Breast epithelium (tissue), 3 donors: ENCODE results near the gene ACSS1.

Source experiments
- POLR2AphosphoS5 ChIP-seq, 3 donors: sonication (generic); formaldehyde crosslinking; IDR thresholded peaks; one replicate each; pipeline ENCODE4 v1.6.1; 2017; ENCODE audit warnings: antibody characterized with exemption in 3 of 3
- TF ChIP-seq, protein P1 (sequence below), 3 donors: fragments of 450-650 bp; IDR thresholded peaks; one replicate each; pipeline ENCODE4 v1.5.1; 2016 to 2017; ENCODE audit warnings: antibody characterized with exemption in 3 of 3, mild to moderate bottlenecking in 3 of 3, moderate library complexity in 3 of 3

DNA sequence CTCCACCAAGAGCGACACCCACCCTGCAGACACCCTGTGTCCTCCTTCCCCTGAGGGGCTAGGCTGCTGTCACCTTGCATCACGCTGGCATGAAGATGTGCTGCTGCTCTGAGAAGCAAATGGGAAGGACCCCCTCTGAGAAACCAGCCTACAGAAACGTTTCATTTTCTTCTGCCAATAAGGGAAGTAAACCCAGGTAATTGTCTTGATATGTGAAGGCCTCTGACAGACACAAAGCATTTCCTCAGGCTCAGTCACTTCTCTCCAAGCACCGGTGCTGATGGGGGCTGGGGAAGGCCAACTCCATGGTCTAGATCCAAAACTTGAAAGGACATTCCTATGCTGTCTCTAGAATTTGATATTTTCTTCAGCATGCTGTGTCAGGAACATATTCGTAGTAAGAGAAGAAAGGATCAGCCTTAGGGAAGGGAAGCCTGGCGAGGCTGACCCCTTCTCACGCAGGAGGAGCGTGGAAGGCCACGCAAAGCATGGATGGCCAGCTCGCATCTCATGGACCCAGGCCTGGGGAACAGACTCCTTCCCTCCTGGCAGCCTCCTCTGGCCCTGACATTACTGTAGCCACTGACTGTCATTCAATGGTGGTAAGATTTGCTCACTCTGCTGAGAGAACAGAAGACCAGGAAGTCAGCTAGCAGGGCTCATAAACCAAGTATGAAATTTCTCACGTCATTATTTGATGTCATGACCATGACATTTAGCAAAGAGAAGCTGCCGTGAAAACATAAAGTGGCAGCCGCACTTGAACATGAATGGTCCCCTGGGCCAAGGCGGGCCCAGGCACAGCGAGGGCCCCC lies 20.4 kb downstream of the ACSS1 start:
- TF ChIP-seq, protein P1, sequence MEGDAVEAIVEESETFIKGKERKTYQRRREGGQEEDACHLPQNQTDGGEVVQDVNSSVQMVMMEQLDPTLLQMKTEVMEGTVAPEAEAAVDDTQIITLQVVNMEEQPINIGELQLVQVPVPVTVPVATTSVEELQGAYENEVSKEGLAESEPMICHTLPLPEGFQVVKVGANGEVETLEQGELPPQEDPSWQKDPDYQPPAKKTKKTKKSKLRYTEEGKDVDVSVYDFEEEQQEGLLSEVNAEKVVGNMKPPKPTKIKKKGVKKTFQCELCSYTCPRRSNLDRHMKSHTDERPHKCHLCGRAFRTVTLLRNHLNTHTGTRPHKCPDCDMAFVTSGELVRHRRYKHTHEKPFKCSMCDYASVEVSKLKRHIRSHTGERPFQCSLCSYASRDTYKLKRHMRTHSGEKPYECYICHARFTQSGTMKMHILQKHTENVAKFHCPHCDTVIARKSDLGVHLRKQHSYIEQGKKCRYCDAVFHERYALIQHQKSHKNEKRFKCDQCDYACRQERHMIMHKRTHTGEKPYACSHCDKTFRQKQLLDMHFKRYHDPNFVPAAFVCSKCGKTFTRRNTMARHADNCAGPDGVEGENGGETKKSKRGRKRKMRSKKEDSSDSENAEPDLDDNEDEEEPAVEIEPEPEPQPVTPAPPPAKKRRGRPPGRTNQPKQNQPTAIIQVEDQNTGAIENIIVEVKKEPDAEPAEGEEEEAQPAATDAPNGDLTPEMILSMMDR (IDR thresholded peaks at IDR 0.05): no peak
- TF ChIP-seq POLR2AphosphoS5 (IDR thresholded peaks at IDR 0.05): no peak
